K562 (cell line): Measurements from ENCODE around the gene GABARAPL2. TPM values are rescaled to one million over a fixed set of nuclear protein-coding genes. Genes with fewer than 3 reads are reported as not detected.
"Not testable (repeated sequence)": the region's sequence is repeated elsewhere in the genome, so short reads cannot be mapped to it uniquely, and the experiment has no call there.

Experiments
- ATAC-seq: fragments of 200-7000 bp; cut with Tn5 transposase; 3 replicates; pipeline ENCODE4 v1.9.1; 2020; ENCODE audit warnings: moderate library complexity
- BruUV-seq: library from RNA; stranded (reverse); fragments of 400-500 nt; replicated peaks from 2 replicates; lab custom pipeline; 2021; lab: Mats Ljungman, UMichigan
- CTCF ChIA-PET: fragments of 300-600 bp; formaldehyde crosslinking; extraction: SDS; loops from one replicate; lab custom pipeline; 2021; ENCODE audit warnings: low intra/inter-chr PET ratio; lab: Yijun Ruan, JAX
- POLR2A ChIA-PET: fragments of 300-600, 350-650 bp; sonication (Branson Sonifier 250); formaldehyde crosslinking; extraction: SDS; loops from one replicate; lab custom pipeline; 2021; ENCODE audit warnings: antibody characterized with exemption, inconsistent platforms; lab: Yijun Ruan, JAX
- DNase-seq, 4 experiments: peaks; one replicate each; pipeline versions ENCODE4 v3.0.0 to v3.0.0-alpha.2; 2011 to 2018; ENCODE audit warnings: low spot score in 3 of 4, mixed read lengths in 3 of 4; ENCODE audit errors: extremely low read depth in 1 of 4
- FAIRE-seq: peaks from 2 replicates; lab custom pipeline; 2011; peaks lifted over from hg19 to GRCh38; lab: Jason Lieb, UNC
- H2AFZ ChIP-seq: 2 replicates; pipeline ENCODE4 v1.6.0; 2011; ENCODE audit warnings: low read depth, low read length, control low read depth, inconsistent platforms
- H3K27ac ChIP-seq: fragments of 200-600 bp; 3 replicates; pipeline ENCODE4 v1.8.0; 2011; ENCODE audit warnings: low read depth, mild to moderate bottlenecking, control low read depth, inconsistent platforms, low read length, moderate library complexity, mixed read lengths; ENCODE audit errors: extremely low read depth
- H3K27me3 ChIP-seq, 2 experiments: fragments of 300-600 bp in 1 of 2; 2 replicates in 1 of 2; 3 replicates in 1 of 2; pipeline versions ENCODE4 v1.6.0 to v1.8.0; 2011; ENCODE audit warnings: inconsistent platforms in 2 of 2, low read length in 2 of 2, mild to moderate bottlenecking in 1 of 2, mixed read lengths in 1 of 2, moderate library complexity in 1 of 2; ENCODE audit not compliant: control insufficient read depth in 2 of 2, insufficient read depth in 2 of 2
- H3K36me3 ChIP-seq: fragments of 300-600 bp; 3 replicates; pipeline ENCODE4 v1.8.0; 2011; ENCODE audit warnings: mild to moderate bottlenecking, low read length, inconsistent platforms; ENCODE audit not compliant: control insufficient read depth, insufficient read depth
- H3K4me1 ChIP-seq, 2 experiments: fragments of 200-600 bp in 1 of 2; replicated peaks in 1 of 2; 2 replicates in 1 of 2; 3 replicates in 1 of 2; pipeline versions ENCODE4 v1.5.1 to v1.8.0; 2011; ENCODE audit warnings: inconsistent platforms in 2 of 2, low read length in 2 of 2, mild to moderate bottlenecking in 1 of 2, mixed read lengths in 1 of 2, moderate library complexity in 1 of 2; ENCODE audit not compliant: control insufficient read depth in 2 of 2, insufficient read depth in 2 of 2
- H3K4me2 ChIP-seq: 2 replicates; pipeline ENCODE4 v1.6.1; 2011; ENCODE audit warnings: low read length, control low read depth, inconsistent platforms, mixed read lengths; ENCODE audit not compliant: insufficient read depth
- H3K4me3 ChIP-seq: fragments of 200-600 bp; sonication (generic), shearing (Covaris generic); 2 replicates; pipeline ENCODE4 v1.5.1; 2016; ENCODE audit warnings: control low read depth, inconsistent platforms
- H3K79me2 ChIP-seq: fragments of 200-600 bp; 3 replicates; pipeline ENCODE4 v1.8.0; 2011; ENCODE audit warnings: low read length, inconsistent platforms; ENCODE audit not compliant: control insufficient read depth, insufficient read depth
- H3K9ac ChIP-seq, 2 experiments: 2 replicates each; pipeline versions ENCODE4 v1.6.0 to v1.6.1; 2011; ENCODE audit warnings: low read depth in 2 of 2, low read length in 2 of 2, control low read depth in 1 of 2, inconsistent platforms in 1 of 2, mild to moderate bottlenecking in 1 of 2, mixed read lengths in 1 of 2; ENCODE audit not compliant: insufficient read depth in 1 of 2
- H3K9me1 ChIP-seq: one replicate; pipeline ENCODE4 v1.6.0; 2011; ENCODE audit warnings: inconsistent platforms, mild to moderate bottlenecking, low read length, moderate library complexity; ENCODE audit not compliant: control insufficient read depth, insufficient read depth
- H3K9me3 ChIP-seq: replicated peaks from 2 replicates; pipeline ENCODE4 v1.5.1; 2011; ENCODE audit warnings: low read depth, low read length, inconsistent platforms; ENCODE audit not compliant: control insufficient read depth, insufficient read depth
- H4K20me1 ChIP-seq: replicated peaks from 2 replicates; pipeline ENCODE4 v1.6.1; 2011; ENCODE audit warnings: low read length, inconsistent platforms, mixed read lengths; ENCODE audit not compliant: control insufficient read depth, insufficient read depth
- MYNN ChIP-seq, 2 experiments: sonication (generic); formaldehyde crosslinking in 1 of 2; IDR thresholded peaks; 2 replicates each; pipeline versions ENCODE4 v1.5.0 to v1.6.1; 2016 to 2020; ENCODE audit warnings: antibody characterized with exemption in 1 of 2, missing genetic modification reagents in 1 of 2
- WGBS: fragments of 100-300 bp; shearing (Covaris generic); methylation state at CpG from one replicate; pipeline ENCODE4 v1.1.6; 2016; ENCODE audit warnings: low coverage, mixed read lengths; ENCODE audit not compliant: insufficient coverage; ENCODE audit errors: missing lambda C conversion rate; 5-methylcytosine and 5-hydroxymethylcytosine counted together
- in situ Hi-C: fragments of 300-500 bp; cut with MboI; formaldehyde crosslinking; loops from 4 replicates; pipeline ENCODE4 v1.15.0; 2018; ENCODE audit warnings: inconsistent platforms, mixed read lengths
- intact Hi-C: fragments of 100-400 bp; cut with micrococcal nuclease; formaldehyde crosslinking; loops from 2 replicates; pipeline ENCODE4 v1.14.2; 2022
- polyA plus RNA-seq, 8 experiments: library from polyadenylated mRNA; depleted of rRNA in 4 of 8; stranded (reverse) in 5 of 8; unstranded in 3 of 8; fragments of >200 nt; fragmentation: Nextera tagmentation in 2 of 8; fragmentation: Illumina TruSeq in 1 of 8; extraction: Ambion mirVana in 2 of 8; extraction: Trizol in 1 of 8; gene quantifications; 2 replicates each; pipeline versions ENCODE4 v1.2.1 to v1.2.3, GENCODE V29; 2011 to 2014; ENCODE audit warnings: inconsistent platforms in 1 of 8, missing spikeins in 1 of 8
- total RNA-seq, 7 experiments: library from RNA; depleted of rRNA in 6 of 7; stranded (reverse); fragments of >200 nt in 6 of 7; fragmentation: Illumina TruSeq in 2 of 7; extraction: Trizol in 2 of 7; gene quantifications; 2 replicates each; pipeline versions ENCODE4 v1.2.1 to v1.2.3, GENCODE V29; 2011 to 2021; ENCODE audit warnings: low replicate concordance in 1 of 7

The GABARAPL2 gene
- total and polyA plus RNA-seq, 9 of the 15 experiments (the other 6 are each of a cell fraction or from before 2014, with no cell fraction given), result 42.1 to 288 (median 91.8) TPM

- TF ChIP-seq MYNN (IDR thresholded peaks at IDR 0.05) (0 out of 2 replicates have a peak, but pooled peaks have one; percentile 25), MYNN (CRISPR knock-in tag; IDR thresholded peaks at IDR 0.05) (no peak)
These were observed 25.0 kb downstream of the GABARAPL2 start (continued) for GRCh38 chr16:75590920-75591843.

- CTCF ChIA-PET, H3K4me2 ChIP-seq, H3K9me3 ChIP-seq, H3K36me3 ChIP-seq, H3K27me3 ChIP-seq, H3K9me1 ChIP-seq, H4K20me1 ChIP-seq, intact Hi-C loops, ATAC-seq, in situ Hi-C loops, H3K9ac ChIP-seq, H2AFZ ChIP-seq, BruUV-seq, H3K4me3 ChIP-seq, H3K79me2 ChIP-seq, H3K27ac ChIP-seq, DNase-seq, FAIRE-seq: not testable (repeated sequence)
- peaks cover 11 to 34% of the 10 kb centered on the region in 2 experiments; a peak in 4 of 5 replicates for H3K4me1 ChIP-seq
- WGBS, result 74% methylated on average over 7 of the region's 9 CpGs
- POLR2A ChIA-PET, result interaction anchor here (0.6 to 1.4 kb wide), 4 partner anchors 9 to 26 kb away, joined by 3 to 4 read pairs (median 3); partner anchors contain the start of gene GABARAPL2
These were observed 25.7 kb downstream of the GABARAPL2 start for GRCh38 chr16:75591927-75592326.
